ENCODE data around the gene CDRT15L2.
"Not testable (repeated sequence)": the region's sequence is repeated elsewhere in the genome, so short reads cannot be mapped to it uniquely, and the experiment has no call there.

GRCh38 chr17:20566736-20567135 lies 12.8 kb upstream of the CDRT15L2 start:
- TF ChIP-seq CTCF, POLR2A (IDR thresholded peaks at IDR 0.05): not testable (repeated sequence)
